ENCODE measurements around the gene SLC25A25. TPM values are rescaled to one million over a fixed set of nuclear protein-coding genes. Genes with fewer than 3 reads are reported as not detected.
A peak's percentile ranks its signal among the peaks of the same experiment; 100 is the strongest.
"Not testable (repeated sequence)": the region's sequence is repeated elsewhere in the genome, so short reads cannot be mapped to it uniquely, and the experiment has no call there.

Gene SLC25A25
- total RNA-seq, 3 donors from 2014 or later, result 27.2 to 43.9 (median 33.1) TPM

DNA sequence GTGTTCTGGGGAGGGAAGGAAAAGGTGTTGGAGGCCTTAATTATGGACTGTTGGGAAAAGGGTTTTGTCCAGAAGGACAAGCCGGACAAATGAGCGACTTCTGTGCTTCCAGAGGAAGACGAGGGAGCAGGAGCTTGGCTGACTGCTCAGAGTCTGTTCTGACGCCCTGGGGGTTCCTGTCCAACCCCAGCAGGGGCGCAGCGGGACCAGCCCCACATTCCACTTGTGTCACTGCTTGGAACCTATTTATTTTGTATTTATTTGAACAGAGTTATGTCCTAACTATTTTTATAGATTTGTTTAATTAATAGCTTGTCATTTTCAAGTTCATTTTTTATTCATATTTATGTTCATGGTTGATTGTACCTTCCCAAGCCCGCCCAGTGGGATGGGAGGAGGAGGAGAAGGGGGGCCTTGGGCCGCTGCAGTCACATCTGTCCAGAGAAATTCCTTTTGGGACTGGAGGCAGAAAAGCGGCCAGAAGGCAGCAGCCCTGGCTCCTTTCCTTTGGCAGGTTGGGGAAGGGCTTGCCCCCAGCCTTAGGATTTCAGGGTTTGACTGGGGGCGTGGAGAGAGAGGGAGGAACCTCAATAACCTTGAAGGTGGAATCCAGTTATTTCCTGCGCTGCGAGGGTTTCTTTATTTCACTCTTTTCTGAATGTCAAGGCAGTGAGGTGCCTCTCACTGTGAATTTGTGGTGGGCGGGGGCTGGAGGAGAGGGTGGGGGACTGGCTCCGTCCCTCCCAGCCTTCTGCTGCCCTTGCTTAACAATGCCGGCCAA lies 40.4 kb downstream of the SLC25A25 start:
- H3K27me3 ChIP-seq, result no peaks in the 10 kb centered on the region
- no peak for DNase-seq (ENCODE audit: low spot score in 2 of 2)
- no peaks in the 10 kb centered on the region for H3K4me1 ChIP-seq
- H3K36me3 ChIP-seq, result no peaks in the 10 kb centered on the region
- no peaks in the 10 kb centered on the region for H3K9me3 ChIP-seq
- H3K27ac ChIP-seq, result no peak overlapping the region
- intact Hi-C loops (cut with DNase I; ENCODE audit: low total_unique reads), result no loop called here
- H3K4me3 ChIP-seq, result no peak overlapping the region
- TF ChIP-seq, protein P1, sequence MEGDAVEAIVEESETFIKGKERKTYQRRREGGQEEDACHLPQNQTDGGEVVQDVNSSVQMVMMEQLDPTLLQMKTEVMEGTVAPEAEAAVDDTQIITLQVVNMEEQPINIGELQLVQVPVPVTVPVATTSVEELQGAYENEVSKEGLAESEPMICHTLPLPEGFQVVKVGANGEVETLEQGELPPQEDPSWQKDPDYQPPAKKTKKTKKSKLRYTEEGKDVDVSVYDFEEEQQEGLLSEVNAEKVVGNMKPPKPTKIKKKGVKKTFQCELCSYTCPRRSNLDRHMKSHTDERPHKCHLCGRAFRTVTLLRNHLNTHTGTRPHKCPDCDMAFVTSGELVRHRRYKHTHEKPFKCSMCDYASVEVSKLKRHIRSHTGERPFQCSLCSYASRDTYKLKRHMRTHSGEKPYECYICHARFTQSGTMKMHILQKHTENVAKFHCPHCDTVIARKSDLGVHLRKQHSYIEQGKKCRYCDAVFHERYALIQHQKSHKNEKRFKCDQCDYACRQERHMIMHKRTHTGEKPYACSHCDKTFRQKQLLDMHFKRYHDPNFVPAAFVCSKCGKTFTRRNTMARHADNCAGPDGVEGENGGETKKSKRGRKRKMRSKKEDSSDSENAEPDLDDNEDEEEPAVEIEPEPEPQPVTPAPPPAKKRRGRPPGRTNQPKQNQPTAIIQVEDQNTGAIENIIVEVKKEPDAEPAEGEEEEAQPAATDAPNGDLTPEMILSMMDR (IDR thresholded peaks at IDR 0.05), result no peak
- TF ChIP-seq POLR2AphosphoS5 (IDR thresholded peaks at IDR 0.05), result no peak
- TF ChIP-seq POLR2A (IDR thresholded peaks at IDR 0.05), result no peak

GRCh38 chr9:128109050-128109709 lies 41.1 kb downstream of the SLC25A25 start:
- H3K4me1 ChIP-seq, result no peaks in the 10 kb centered on the region
- H3K36me3 ChIP-seq, result no peaks in the 10 kb centered on the region
- no peak for DNase-seq (ENCODE audit: low spot score in 2 of 2)

DNA sequence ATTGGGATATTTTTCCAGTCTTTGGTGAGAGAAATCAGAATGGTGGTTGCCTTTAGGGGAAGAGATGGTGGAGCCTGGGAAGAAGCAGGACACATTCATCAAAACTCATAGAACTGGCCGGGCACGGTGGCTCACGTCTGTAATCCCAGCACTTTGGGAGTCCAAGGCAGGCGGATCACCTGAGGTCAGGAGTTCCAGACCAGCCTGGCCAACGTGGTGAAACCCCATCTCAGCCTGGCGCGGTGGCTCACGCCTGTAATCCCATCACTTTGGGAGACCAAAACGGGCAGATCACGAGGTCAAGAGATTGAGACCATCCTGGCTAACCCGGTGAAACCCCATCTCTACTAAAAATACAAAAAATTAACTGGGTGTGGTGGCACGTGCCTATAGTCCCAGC lies 43.7 kb downstream of the SLC25A25 start:
- DNase-seq (ENCODE audit: low spot score in 2 of 2); H3K27ac ChIP-seq; H3K36me3 ChIP-seq; intact Hi-C loops (cut with DNase I; ENCODE audit: low total_unique reads); H3K9me3 ChIP-seq; H3K4me1 ChIP-seq; H3K27me3 ChIP-seq; H3K4me3 ChIP-seq: not testable (repeated sequence)

More at GRCh38 chr9:128109050-128109709, 41.1 kb downstream of the SLC25A25 start:
- intact Hi-C loops (cut with DNase I; ENCODE audit: low total_unique reads), result no loop called here
- no peaks in the 10 kb centered on the region for H3K9me3 ChIP-seq
- no peaks in the 10 kb centered on the region for H3K27me3 ChIP-seq
- no peak overlapping the region for H3K4me3 ChIP-seq
- H3K27ac ChIP-seq, result no peak overlapping the region
- TF ChIP-seq, protein P1 (IDR thresholded peaks at IDR 0.05), result no peak
- TF ChIP-seq POLR2AphosphoS5 (IDR thresholded peaks at IDR 0.05) (no peak), POLR2A (IDR thresholded peaks at IDR 0.05) (no peak)

DNA sequence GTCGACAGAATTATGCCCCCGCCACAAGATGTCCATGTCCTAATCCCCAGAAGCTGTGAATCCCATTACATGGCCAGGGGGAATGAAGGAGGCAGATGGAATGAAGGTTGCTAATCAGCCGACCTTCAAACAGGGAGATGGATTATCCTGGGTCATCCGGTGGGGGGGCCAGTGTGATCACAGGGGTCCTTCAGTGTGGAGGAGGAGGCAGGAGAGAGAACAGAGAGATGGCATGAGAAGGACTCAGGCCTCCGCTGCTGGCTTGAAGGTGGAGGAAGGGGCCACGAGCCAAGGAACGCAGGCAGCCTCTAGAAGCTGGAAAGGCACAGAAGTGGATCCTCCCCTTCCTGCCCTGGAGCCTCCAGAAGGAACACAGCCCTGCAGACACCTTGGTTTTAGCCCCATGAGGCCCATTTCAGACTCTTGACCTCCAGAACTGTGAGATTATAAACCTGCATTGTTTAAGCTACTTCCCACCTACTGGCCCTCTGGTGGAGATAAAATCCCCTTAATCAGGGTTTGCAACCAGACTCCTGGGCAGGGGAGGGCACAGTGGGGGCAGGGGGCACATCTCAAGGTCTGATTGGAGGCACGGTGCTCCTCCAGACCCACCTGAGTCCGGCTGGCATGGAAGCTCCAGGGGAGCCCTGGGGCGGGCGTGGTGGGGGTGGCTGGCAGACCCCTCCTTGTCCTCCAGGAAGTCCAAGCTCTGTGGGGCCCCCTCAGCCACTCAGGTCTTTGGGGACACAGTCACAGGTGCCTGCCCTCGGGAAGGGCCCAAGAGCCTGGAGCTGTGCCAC lies 45.7 kb downstream of the SLC25A25 start:
- intact Hi-C loops (cut with DNase I; ENCODE audit: low total_unique reads), result no loop called here

More for the DNA sequence above, 45.7 kb downstream of the SLC25A25 start:
- H3K9me3 ChIP-seq, result no peaks in the 10 kb centered on the region
- H3K4me3 ChIP-seq, result no peak overlapping the region
- TF ChIP-seq POLR2A (IDR thresholded peaks at IDR 0.05), result no peak
- no peak for TF ChIP-seq POLR2AphosphoS5 (IDR thresholded peaks at IDR 0.05)
- TF ChIP-seq, protein P1 (IDR thresholded peaks at IDR 0.05), result no peak
- H3K36me3 ChIP-seq, result no peaks in the 10 kb centered on the region
- H3K27ac ChIP-seq, result peak overlapping the region in 1 of 2 donors; percentile 51
- DNase-seq (ENCODE audit: low spot score in 2 of 2), result no peak
- no peaks in the 10 kb centered on the region for H3K4me1 ChIP-seq
- no peaks in the 10 kb centered on the region for H3K27me3 ChIP-seq
